Naive thymus-derived CD4-positive, alpha-beta T cell (primary cell): Measurements from ENCODE around the gene NSUN6. TPM values are rescaled to one million over a fixed set of nuclear protein-coding genes. Genes with fewer than 3 reads are reported as not detected.
"Not testable (repeated sequence)": the region's sequence is repeated elsewhere in the genome, so short reads cannot be mapped to it uniquely, and the experiment has no call there.

Experiments used
- ATAC-seq: fragments of 150-1000 bp; cut with Tn5 transposase; 2 replicates; pipeline ENCODE4 v1.10.0; 2021; ENCODE audit warnings: mild to moderate bottlenecking, moderate library complexity
- CTCF ChIA-PET: fragments of 350-600 bp; sonication (Branson Sonifier 250); formaldehyde crosslinking; loops from one replicate; lab custom pipeline; 2021; ENCODE audit warnings: antibody characterized with exemption; lab: Charles Lee
- POLR2A ChIA-PET: fragments of 350-600 bp; sonication (Branson Sonifier 250); formaldehyde crosslinking; loops from one replicate; lab custom pipeline; 2021; ENCODE audit warnings: antibody characterized with exemption, inconsistent platforms; lab: Charles Lee
- DNase-seq, 9 donors: peaks; one replicate each; pipeline versions ENCODE4 v3.0.0 to v3.0.0-alpha.2; 2020 to 2022; ENCODE audit warnings: mixed read lengths in 1 of 9
- H3K27ac ChIP-seq: one replicate; pipeline ENCODE4 v1.7.0; 2013; ENCODE audit warnings: mild to moderate bottlenecking, low read depth, low read length, moderate library complexity
- H3K27me3 ChIP-seq, 2 donors: one replicate each; pipeline ENCODE4 v1.7.0; 2013; ENCODE audit warnings: low read length in 2 of 2, mild to moderate bottlenecking in 2 of 2, moderate library complexity in 2 of 2; ENCODE audit not compliant: control insufficient read depth in 2 of 2, insufficient read depth in 2 of 2
- H3K36me3 ChIP-seq, 3 experiments: 1 replicate in 2 of 3; 2 replicates in 1 of 3; pipeline ENCODE4 v1.7.0; 2013; ENCODE audit warnings: low read length in 3 of 3, mild to moderate bottlenecking in 3 of 3, moderate library complexity in 1 of 3; ENCODE audit not compliant: insufficient read depth in 3 of 3, control insufficient read depth in 2 of 3
- H3K4me1 ChIP-seq, 2 donors: one replicate each; pipeline ENCODE4 v1.7.0; 2013; ENCODE audit warnings: low read length in 2 of 2, mild to moderate bottlenecking in 2 of 2, moderate library complexity in 1 of 2; ENCODE audit not compliant: control insufficient read depth in 2 of 2, insufficient read depth in 2 of 2
- H3K4me3 ChIP-seq: 2 replicates; pipeline ENCODE4 v1.7.0; 2013; ENCODE audit warnings: mild to moderate bottlenecking, low read length
- H3K9me3 ChIP-seq, 3 experiments: 1 replicate in 2 of 3; 2 replicates in 1 of 3; pipeline ENCODE4 v1.7.0; 2013; ENCODE audit warnings: low read length in 3 of 3; ENCODE audit not compliant: control insufficient read depth in 2 of 3
- H3K27ac Mint-ChIP-seq, 9 donors: one replicate each; pipeline ENCODE4 v1.8.0; 2020 to 2022; ENCODE audit warnings: mixed read lengths in 9 of 9, mild to moderate bottlenecking in 8 of 9, moderate library complexity in 5 of 9, inconsistent platforms in 2 of 9
- H3K27me3 Mint-ChIP-seq, 5 donors: one replicate each; pipeline ENCODE4 v1.8.0; 2021 to 2022; ENCODE audit warnings: mixed read lengths in 5 of 5, mild to moderate bottlenecking in 1 of 5
- H3K36me3 Mint-ChIP-seq, 5 donors: one replicate each; pipeline ENCODE4 v1.8.0; 2020 to 2022; ENCODE audit warnings: mixed read lengths in 5 of 5, mild to moderate bottlenecking in 3 of 5, inconsistent platforms in 1 of 5
- H3K4me1 Mint-ChIP-seq, 7 donors: one replicate each; pipeline ENCODE4 v1.8.0; 2020 to 2022; ENCODE audit warnings: mixed read lengths in 7 of 7, mild to moderate bottlenecking in 3 of 7, inconsistent platforms in 1 of 7
- H3K4me3 Mint-ChIP-seq, 10 donors: one replicate each; pipeline ENCODE4 v1.8.0; 2020 to 2022; ENCODE audit warnings: mild to moderate bottlenecking in 10 of 10, mixed read lengths in 10 of 10, moderate library complexity in 6 of 10, inconsistent platforms in 2 of 10
- H3K9me3 Mint-ChIP-seq, 11 donors: one replicate each; pipeline ENCODE4 v1.8.0; 2020 to 2022; ENCODE audit warnings: mixed read lengths in 11 of 11, mild to moderate bottlenecking in 4 of 11, inconsistent platforms in 1 of 11, moderate library complexity in 1 of 11
- intact Hi-C, 2 donors: fragments of 100-400 bp; cut with micrococcal nuclease; formaldehyde crosslinking; loops; one replicate each; pipeline ENCODE4 v1.15.1; 2023
- polyA plus RNA-seq, 2 donors: library from polyadenylated mRNA; unstranded; fragments of 300-500 nt; fragmentation: Illumina TruSeq; gene quantifications; one replicate each; pipeline ENCODE4 v1.2.3, GENCODE V29; 2021
- total RNA-seq, 6 experiments: library from RNA in 5 of 6; stranded (reverse) in 5 of 6; gene quantifications; 1 replicate in 5 of 6; 2 replicates in 1 of 6; pipeline ENCODE4 v1.2.3 and lab custom pipeline; 2021 to 2026

NSUN6 gene
- total and polyA plus RNA-seq, 7 experiments from 2014 or later, result 9.9 to 51.8 (median 21.9) TPM

- H3K4me1 Mint-ChIP-seq, result peaks cover 13 to 44% (median 23%) of the 10 kb centered on the region in 7 donors
- peaks cover 20 to 92% (median 77%) of the 10 kb centered on the region in 5 donors for H3K36me3 Mint-ChIP-seq
- CTCF ChIA-PET, result not testable (repeated sequence)
Observed at GRCh38 chr10:18586637-18587036, 64.8 kb downstream of the NSUN6 start.

GRCh38 chr10:18583575-18584270 lies 67.7 kb downstream of the NSUN6 start:
- Mint-ChIP-seq H3K9me3 (peaks cover 0 to 8% (median 2%) of the 10 kb centered on the region in 11 donors), H3K27ac (peak overlapping the region in 6 of 9 donors; percentile 5 to 64 (median 38)), H3K36me3 (peaks cover 24 to 92% (median 77%) of the 10 kb centered on the region in 5 donors)

More at GRCh38 chr10:18586637-18587036, 64.8 kb downstream of the NSUN6 start:
- H3K36me3 ChIP-seq, result peaks cover 0 to 27% (median 0%) of the 10 kb centered on the region in 3 experiments
- H3K27me3 Mint-ChIP-seq, POLR2A ChIA-PET, H3K4me3 Mint-ChIP-seq, H3K27me3 ChIP-seq, DNase-seq, ATAC-seq, H3K27ac ChIP-seq, intact Hi-C loops, H3K27ac Mint-ChIP-seq, H3K9me3 ChIP-seq, H3K4me1 ChIP-seq, H3K4me3 ChIP-seq: not testable (repeated sequence)
- peaks cover 0 to 12% (median 4%) of the 10 kb centered on the region in 11 donors for H3K9me3 Mint-ChIP-seq

DNA sequence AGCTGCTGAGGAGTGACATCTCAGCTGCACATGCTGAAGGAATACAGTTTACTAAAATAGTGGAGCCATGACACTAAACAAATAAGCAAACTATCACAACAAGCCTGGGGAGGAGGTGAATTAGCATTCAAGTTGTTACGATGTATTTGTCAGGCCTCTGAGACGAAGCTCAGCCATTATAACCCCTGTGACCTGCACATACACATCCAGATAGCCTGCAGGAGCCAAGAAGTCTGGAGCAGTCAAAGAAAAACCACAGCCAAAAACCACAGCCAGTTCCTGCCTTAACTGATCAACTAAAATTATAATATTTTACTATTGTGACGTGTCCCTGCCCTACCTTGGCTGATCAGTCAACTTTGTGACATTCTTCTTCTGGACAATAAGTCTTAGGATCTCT lies 68.6 kb downstream of the NSUN6 start:
- POLR2A ChIA-PET, result no interaction called here
- H3K4me3 Mint-ChIP-seq, result peak overlapping the region in 1 of 10 donors; percentile 65

More at GRCh38 chr10:18583575-18584270, 67.7 kb downstream of the NSUN6 start:
- Histone ChIP-seq H3K4me1 (peaks cover 0 to 7% of the 10 kb centered on the region in 2 donors), H3K4me3 (no peak overlapping the region), H3K27ac (no peak overlapping the region), H3K9me3 (peaks cover 0 to under 1% (median 0%) of the 10 kb centered on the region in 3 experiments), H3K27me3 (no peaks in the 10 kb centered on the region), H3K36me3 (peaks cover 3 to 37% (median 8%) of the 10 kb centered on the region in 3 experiments)
- Mint-ChIP-seq H3K27me3 (no peaks in the 10 kb centered on the region), H3K4me1 (peaks cover 7 to 29% (median 18%) of the 10 kb centered on the region in 7 donors), H3K4me3 (peak overlapping the region in 1 of 10 donors; percentile 4)
- DNase-seq, result peak in 4 of 9 donors; percentile 2 to 13 (median 11)
- ChIA-PET CTCF (interaction anchor here (0.6 kb wide), 1 partner anchor 296 kb away, joined by 4 read pairs; no protein-coding TSS in a partner anchor), POLR2A (no interaction called here)
- intact Hi-C loops, result loop anchor here (1.0 to 2.0 kb wide), 3 partner anchors 67 to 76 kb away; partner anchors contain the start of genes ARL5B (in 2 of the 2) and NSUN6 (in 1 of the 2)
- no peak for ATAC-seq

DNA sequence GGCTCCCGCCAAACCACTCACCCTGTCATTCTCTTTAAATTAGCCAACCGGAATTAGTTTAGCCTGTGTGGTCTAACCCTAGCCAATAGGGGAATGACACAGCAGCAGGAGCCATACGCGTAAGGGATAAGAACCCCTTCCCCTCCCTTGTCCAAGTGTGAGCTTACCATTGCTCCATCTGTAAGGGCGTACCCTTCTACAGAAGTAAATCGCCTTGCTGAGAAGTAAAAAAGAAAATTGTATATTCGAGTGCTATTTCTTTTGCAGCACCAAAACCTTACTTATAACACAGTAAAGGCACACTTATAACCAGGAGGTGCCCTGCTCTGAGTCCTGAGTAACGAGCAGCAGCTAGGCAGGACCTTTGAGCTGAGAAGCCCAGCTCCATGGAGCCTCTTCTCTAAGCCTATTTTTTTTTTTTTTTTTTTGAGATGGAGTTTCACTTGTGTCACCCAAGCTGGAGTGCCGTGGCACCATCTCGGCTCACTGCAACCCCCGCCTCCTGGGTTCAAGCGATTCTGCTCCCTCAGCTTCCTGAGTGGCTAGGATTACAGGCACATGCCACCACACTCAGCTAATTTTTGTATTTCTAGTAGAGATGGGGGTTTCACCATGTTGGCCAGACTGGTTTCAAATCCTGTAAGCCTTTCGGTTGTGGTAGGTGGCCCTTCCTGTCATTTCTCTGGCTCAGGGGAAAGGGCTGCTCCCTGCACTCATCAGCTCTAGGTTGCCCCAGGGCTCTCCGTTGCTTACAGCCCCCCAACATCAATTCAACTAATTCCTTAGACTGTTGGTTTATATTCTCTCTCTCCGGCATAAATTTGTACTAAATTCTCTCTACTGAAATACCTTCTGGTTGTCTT lies 73.3 kb downstream of the NSUN6 start:
- Mint-ChIP-seq H3K9me3 (peaks cover 5 to 20% (median 12%) of the 10 kb centered on the region in 11 donors), H3K36me3 (peaks cover 33 to 88% (median 73%) of the 10 kb centered on the region in 5 donors), H3K27ac (peak overlapping the region in 1 of 9 donors; percentile 26), H3K4me3 (no peak overlapping the region), H3K27me3 (no peaks in the 10 kb centered on the region), H3K4me1 (peaks cover 1 to 20% (median 6%) of the 10 kb centered on the region in 7 donors)
- H3K4me3 ChIP-seq, result no peak overlapping the region
- ChIA-PET POLR2A (no interaction called here), CTCF (no interaction called here)
- H3K4me1 ChIP-seq, result peaks cover 0 to 1% of the 10 kb centered on the region in 2 donors
- intact Hi-C loops, result no loop called here
- DNase-seq (no peak), ATAC-seq (no peak)
- no peaks in the 10 kb centered on the region for H3K27me3 ChIP-seq
- no peak overlapping the region for H3K27ac ChIP-seq
- H3K9me3 ChIP-seq, result peaks cover 0 to 4% (median 0%) of the 10 kb centered on the region in 3 experiments
- peaks cover 3 to 23% (median 8%) of the 10 kb centered on the region in 3 experiments for H3K36me3 ChIP-seq

More for the DNA sequence above, 68.6 kb downstream of the NSUN6 start:
- Histone ChIP-seq H3K9me3 (peaks cover 0 to 4% (median 0%) of the 10 kb centered on the region in 3 experiments), H3K4me3 (no peak overlapping the region), H3K36me3 (peaks cover 3 to 37% (median 8%) of the 10 kb centered on the region in 3 experiments), H3K4me1 (peaks cover 0 to 7% of the 10 kb centered on the region in 2 donors), H3K27me3 (no peaks in the 10 kb centered on the region), H3K27ac (no peak overlapping the region)
- Mint-ChIP-seq H3K4me1 (peaks cover 7 to 29% (median 18%) of the 10 kb centered on the region in 7 donors), H3K27ac (peak overlapping the region in 2 of 9 donors; percentile 53 to 64), H3K36me3 (peaks cover 26 to 93% (median 83%) of the 10 kb centered on the region in 5 donors), H3K9me3 (peaks cover 0 to 11% (median 6%) of the 10 kb centered on the region in 11 donors), H3K27me3 (no peaks in the 10 kb centered on the region)
- ATAC-seq (no peak), DNase-seq (no peak)
- intact Hi-C loops, result loop anchor here (1.0 to 2.0 kb wide), 3 partner anchors 68 to 76 kb away; partner anchors contain the start of genes ARL5B (in 2 of the 2) and NSUN6 (in 1 of the 2)
- CTCF ChIA-PET, result no interaction called here

DNA sequence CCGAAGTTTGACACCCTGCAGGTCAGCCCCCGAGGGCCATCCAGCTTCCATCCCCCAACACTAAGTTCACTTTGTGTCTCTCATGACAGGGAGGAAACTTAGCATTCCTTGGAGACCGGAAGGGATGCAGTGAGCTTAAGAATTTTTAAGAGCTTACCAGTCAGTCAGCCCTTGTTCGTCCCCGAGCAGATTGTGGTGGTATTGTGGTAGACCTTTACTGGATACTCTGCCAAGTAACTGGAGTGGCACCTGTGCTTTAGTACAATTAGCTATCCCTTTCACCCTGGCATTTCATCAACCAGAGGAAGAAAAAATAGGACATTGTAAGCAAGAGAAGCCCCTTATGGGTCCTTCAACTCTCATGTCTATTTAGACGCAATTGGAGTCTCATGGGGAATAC lies 74.8 kb downstream of the NSUN6 start:
- peaks cover 5 to 20% (median 12%) of the 10 kb centered on the region in 11 donors for H3K9me3 Mint-ChIP-seq
- Histone ChIP-seq H3K4me3 (no peak overlapping the region), H3K9me3 (peaks cover 0 to 10% (median 0%) of the 10 kb centered on the region in 3 experiments), H3K27me3 (no peaks in the 10 kb centered on the region), H3K36me3 (peaks cover 3 to 19% (median 8%) of the 10 kb centered on the region in 3 experiments), H3K27ac (no peak overlapping the region), H3K4me1 (no peaks in the 10 kb centered on the region)
- intact Hi-C loops, result no loop called here
- H3K4me1 Mint-ChIP-seq, result peaks cover 0 to 5% (median 0%) of the 10 kb centered on the region in 7 donors
- ATAC-seq (no peak), DNase-seq (no peak)
- ChIA-PET POLR2A (no interaction called here), CTCF (no interaction called here)
- H3K36me3 Mint-ChIP-seq, result peaks cover 28 to 73% (median 61%) of the 10 kb centered on the region in 5 donors
- no peaks in the 10 kb centered on the region for H3K27me3 Mint-ChIP-seq
- no peak overlapping the region for H3K4me3 Mint-ChIP-seq
- no peak overlapping the region for H3K27ac Mint-ChIP-seq

DNA sequence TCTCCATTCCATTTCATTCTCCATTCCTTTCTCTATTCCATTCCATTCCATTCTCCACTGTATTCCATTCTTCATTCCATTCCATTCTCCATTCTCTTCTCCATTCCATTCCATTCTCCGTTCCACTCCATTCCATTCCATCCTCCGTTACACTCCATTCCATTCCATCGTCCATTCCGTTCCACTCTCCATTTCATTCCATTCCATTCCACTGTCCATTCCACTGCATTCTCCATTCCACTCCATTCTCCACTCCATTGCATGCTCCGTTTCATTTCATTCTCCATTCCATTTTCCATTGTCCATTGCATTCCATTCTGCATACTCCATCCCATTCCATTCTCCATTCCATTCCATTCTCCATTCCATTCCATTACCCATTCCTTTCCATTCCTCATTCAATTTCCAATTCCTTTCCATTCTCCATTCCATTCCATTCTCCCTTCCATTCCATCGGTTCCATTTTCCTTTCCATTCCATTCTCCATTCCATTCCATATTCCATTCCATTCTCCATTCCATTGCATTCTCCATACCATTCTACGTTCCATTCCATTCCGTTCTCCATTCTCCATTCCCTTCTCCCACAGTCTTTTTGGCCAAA lies 78.3 kb downstream of the NSUN6 start:
- Histone ChIP-seq H3K9me3 (peaks cover 0 to 12% (median 0%) of the 10 kb centered on the region in 3 experiments), H3K36me3 (no peaks in the 10 kb centered on the region), H3K4me1 (no peaks in the 10 kb centered on the region), H3K4me3 (no peak overlapping the region), H3K27me3 (no peaks in the 10 kb centered on the region), H3K27ac (no peak overlapping the region)
- ChIA-PET CTCF (no interaction called here), POLR2A (no interaction called here)
- DNase-seq, result no peak
- peaks cover 7 to 42% (median 32%) of the 10 kb centered on the region in 5 donors for H3K36me3 Mint-ChIP-seq
- peaks cover 0 to 14% (median 5%) of the 10 kb centered on the region in 11 donors for H3K9me3 Mint-ChIP-seq
- no peak for ATAC-seq
- H3K27me3 Mint-ChIP-seq, result no peaks in the 10 kb centered on the region
- H3K4me1 Mint-ChIP-seq, result no peaks in the 10 kb centered on the region
- no peak overlapping the region for H3K27ac Mint-ChIP-seq
- intact Hi-C loops, result no loop called here
- no peak overlapping the region for H3K4me3 Mint-ChIP-seq
